ENCODE data around the gene TRABD2B.

DNA sequence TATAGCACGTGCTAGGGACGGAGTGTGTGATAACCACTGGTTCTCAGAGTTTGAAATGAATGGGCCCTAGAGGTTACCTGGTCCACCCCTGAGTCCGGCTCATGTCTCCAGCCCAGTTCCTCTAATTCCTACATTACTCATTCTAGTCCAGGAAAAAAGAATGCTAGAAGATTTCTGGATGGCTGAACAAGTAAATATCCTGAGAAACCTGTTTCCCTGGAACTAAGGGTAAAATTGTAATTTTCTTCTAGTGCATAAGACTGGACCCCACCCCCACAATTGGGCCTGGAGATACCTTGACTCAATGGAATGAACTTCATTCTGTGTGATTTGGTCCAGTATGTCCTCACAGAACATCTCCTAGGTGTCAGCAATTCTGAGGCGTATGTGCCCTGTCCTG, 208.4 kb downstream of the TRABD2B start:
- no peak for TF ChIP-seq TAF1 (IDR thresholded peaks at IDR 0.05; ENCODE audit: borderline replicate concordance, insufficient read depth, low read length)
- TF ChIP-seq, protein P1, sequence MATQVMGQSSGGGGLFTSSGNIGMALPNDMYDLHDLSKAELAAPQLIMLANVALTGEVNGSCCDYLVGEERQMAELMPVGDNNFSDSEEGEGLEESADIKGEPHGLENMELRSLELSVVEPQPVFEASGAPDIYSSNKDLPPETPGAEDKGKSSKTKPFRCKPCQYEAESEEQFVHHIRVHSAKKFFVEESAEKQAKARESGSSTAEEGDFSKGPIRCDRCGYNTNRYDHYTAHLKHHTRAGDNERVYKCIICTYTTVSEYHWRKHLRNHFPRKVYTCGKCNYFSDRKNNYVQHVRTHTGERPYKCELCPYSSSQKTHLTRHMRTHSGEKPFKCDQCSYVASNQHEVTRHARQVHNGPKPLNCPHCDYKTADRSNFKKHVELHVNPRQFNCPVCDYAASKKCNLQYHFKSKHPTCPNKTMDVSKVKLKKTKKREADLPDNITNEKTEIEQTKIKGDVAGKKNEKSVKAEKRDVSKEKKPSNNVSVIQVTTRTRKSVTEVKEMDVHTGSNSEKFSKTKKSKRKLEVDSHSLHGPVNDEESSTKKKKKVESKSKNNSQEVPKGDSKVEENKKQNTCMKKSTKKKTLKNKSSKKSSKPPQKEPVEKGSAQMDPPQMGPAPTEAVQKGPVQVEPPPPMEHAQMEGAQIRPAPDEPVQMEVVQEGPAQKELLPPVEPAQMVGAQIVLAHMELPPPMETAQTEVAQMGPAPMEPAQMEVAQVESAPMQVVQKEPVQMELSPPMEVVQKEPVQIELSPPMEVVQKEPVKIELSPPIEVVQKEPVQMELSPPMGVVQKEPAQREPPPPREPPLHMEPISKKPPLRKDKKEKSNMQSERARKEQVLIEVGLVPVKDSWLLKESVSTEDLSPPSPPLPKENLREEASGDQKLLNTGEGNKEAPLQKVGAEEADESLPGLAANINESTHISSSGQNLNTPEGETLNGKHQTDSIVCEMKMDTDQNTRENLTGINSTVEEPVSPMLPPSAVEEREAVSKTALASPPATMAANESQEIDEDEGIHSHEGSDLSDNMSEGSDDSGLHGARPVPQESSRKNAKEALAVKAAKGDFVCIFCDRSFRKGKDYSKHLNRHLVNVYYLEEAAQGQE (IDR thresholded peaks at IDR 0.05; ENCODE audit: insufficient read depth in 1 of 2, low read depth in 2 of 2, low read length in 2 of 2) = no peak
- no peak for TF ChIP-seq SIN3A (IDR thresholded peaks at IDR 0.05; ENCODE audit: borderline replicate concordance, insufficient read depth, low read length)

Data from PFSK-1 (cell line).